ENCODE measurements around the gene CLCN7. TPM values are rescaled to one million over a fixed set of nuclear protein-coding genes. Genes with fewer than 3 reads are reported as not detected.

Gene CLCN7
- total RNA-seq, 6 donors from 2014 or later = 78.0 to 463 (median 147) TPM

DNA sequence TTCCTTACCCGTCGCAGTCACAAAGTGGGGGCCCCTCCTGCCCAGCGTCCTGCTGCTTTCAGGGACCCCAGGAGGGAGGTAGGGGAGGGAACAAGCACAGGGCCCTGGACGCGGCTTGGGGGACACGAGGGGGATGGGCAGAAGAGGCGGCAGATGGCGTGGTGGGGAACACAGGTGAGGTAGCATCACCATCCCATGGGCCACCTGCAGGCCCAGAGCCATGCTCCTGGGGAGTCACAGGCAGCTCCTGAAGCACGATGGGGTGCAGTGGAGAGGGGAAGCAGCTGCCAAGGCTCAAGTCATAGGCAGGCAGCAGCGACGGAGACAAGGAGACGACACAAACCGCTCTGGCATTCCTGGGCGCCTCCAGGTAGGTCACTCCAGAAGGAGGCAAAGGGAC lies 71.1 kb downstream of the CLCN7 start:
- WGBS, 2 donors = 89 to 95% methylated on average over 14 of the region's 14 CpGs
- H3K4me3 ChIP-seq = no peak overlapping the region
- DNase-seq = no peak
- H3K9me3 ChIP-seq = no peaks in the 10 kb centered on the region
- H3K36me3 ChIP-seq = peaks cover 30 to 68% (median 49%) of the 10 kb centered on the region in 4 donors
- no peak overlapping the region for H3K27ac ChIP-seq
- H3K4me1 ChIP-seq = peaks cover 10 to 12% (median 12%) of the 10 kb centered on the region in 4 donors
- ATAC-seq (ENCODE audit: low FRiP score in 2 of 2) = no peak
- TF ChIP-seq, protein P1, sequence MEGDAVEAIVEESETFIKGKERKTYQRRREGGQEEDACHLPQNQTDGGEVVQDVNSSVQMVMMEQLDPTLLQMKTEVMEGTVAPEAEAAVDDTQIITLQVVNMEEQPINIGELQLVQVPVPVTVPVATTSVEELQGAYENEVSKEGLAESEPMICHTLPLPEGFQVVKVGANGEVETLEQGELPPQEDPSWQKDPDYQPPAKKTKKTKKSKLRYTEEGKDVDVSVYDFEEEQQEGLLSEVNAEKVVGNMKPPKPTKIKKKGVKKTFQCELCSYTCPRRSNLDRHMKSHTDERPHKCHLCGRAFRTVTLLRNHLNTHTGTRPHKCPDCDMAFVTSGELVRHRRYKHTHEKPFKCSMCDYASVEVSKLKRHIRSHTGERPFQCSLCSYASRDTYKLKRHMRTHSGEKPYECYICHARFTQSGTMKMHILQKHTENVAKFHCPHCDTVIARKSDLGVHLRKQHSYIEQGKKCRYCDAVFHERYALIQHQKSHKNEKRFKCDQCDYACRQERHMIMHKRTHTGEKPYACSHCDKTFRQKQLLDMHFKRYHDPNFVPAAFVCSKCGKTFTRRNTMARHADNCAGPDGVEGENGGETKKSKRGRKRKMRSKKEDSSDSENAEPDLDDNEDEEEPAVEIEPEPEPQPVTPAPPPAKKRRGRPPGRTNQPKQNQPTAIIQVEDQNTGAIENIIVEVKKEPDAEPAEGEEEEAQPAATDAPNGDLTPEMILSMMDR (IDR thresholded peaks at IDR 0.05) = no peak
- no peak for TF ChIP-seq EP300 (IDR thresholded peaks at IDR 0.05)
- TF ChIP-seq POLR2A (IDR thresholded peaks at IDR 0.05) = no peak
- no peak for TF ChIP-seq POLR2AphosphoS5 (IDR thresholded peaks at IDR 0.05)
- no peaks in the 10 kb centered on the region for H3K27me3 ChIP-seq

DNA sequence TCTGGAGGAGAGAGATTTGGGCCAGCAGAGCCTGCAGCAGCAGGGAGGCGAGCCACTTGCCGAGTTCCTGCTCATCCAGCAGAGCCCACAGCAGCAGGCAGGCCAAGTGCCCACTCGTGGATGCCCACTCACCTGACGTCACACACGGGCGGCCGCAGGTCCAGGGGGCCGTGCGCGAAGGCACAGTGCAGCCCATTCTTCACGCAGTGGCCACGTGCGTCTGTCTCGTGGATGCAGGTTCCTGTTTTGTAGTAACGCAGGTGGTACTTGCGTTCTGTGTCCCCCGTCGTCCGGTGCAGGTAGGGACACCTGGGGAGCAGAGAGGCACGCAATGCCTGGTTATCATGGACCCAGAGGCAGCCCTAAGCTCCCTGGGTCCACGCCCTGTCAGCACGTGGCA lies 71.8 kb downstream of the CLCN7 start:
- Histone ChIP-seq H3K4me3 (no peak overlapping the region), H3K27ac (no peak overlapping the region), H3K27me3 (no peaks in the 10 kb centered on the region), H3K9me3 (no peaks in the 10 kb centered on the region), H3K4me1 (peaks cover 5 to 6% (median 5%) of the 10 kb centered on the region in 4 donors), H3K36me3 (peaks cover 31 to 75% (median 56%) of the 10 kb centered on the region in 4 donors)
- ATAC-seq (ENCODE audit: low FRiP score in 2 of 2) = no peak
- WGBS, 2 donors = 93 to 96% methylated on average over 19 to 22 of the region's 22 CpGs
- TF ChIP-seq, protein P1 (IDR thresholded peaks at IDR 0.05) = no peak
- TF ChIP-seq EP300 (IDR thresholded peaks at IDR 0.05) = no peak
- no peak for TF ChIP-seq POLR2A (IDR thresholded peaks at IDR 0.05)
- no peak for TF ChIP-seq POLR2AphosphoS5 (IDR thresholded peaks at IDR 0.05)
- DNase-seq = peak in 1 of 2 donors; percentile 73

DNA sequence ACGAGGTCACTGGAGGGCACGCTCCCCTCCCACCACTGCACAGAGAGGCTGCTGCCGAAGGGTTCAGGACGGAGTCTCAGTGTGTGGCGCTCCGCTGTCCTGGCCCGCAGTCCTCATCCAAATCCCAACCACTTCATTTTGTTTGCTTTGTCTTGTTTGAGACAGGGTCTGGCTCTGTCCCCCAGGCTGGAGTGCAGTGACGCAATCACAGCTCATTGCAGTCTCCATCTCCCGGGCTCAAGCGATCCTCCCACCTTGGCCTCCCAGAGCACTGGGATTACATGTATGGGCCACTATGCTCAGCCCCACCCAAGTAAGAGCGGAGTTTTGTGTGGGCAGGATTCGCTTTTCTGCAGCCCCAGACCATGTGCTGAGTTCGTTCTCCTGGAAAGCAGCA lies 73.1 kb downstream of the CLCN7 start:
- Histone ChIP-seq H3K4me3 (no peak overlapping the region), H3K9me3 (no peaks in the 10 kb centered on the region), H3K36me3 (peaks cover 31 to 78% (median 59%) of the 10 kb centered on the region in 4 donors), H3K27me3 (no peaks in the 10 kb centered on the region), H3K4me1 (no peaks in the 10 kb centered on the region), H3K27ac (no peak overlapping the region)
- TF ChIP-seq, protein P1 (IDR thresholded peaks at IDR 0.05) = no peak
- TF ChIP-seq POLR2AphosphoS5 (IDR thresholded peaks at IDR 0.05) = no peak
- TF ChIP-seq POLR2A (IDR thresholded peaks at IDR 0.05) = no peak
- TF ChIP-seq EP300 (IDR thresholded peaks at IDR 0.05) = no peak
- 91 to 93% methylated on average over 13 of the region's 13 CpGs for WGBS, 2 donors
- DNase-seq (no peak), ATAC-seq (ENCODE audit: low FRiP score in 2 of 2) (no peak)

DNA sequence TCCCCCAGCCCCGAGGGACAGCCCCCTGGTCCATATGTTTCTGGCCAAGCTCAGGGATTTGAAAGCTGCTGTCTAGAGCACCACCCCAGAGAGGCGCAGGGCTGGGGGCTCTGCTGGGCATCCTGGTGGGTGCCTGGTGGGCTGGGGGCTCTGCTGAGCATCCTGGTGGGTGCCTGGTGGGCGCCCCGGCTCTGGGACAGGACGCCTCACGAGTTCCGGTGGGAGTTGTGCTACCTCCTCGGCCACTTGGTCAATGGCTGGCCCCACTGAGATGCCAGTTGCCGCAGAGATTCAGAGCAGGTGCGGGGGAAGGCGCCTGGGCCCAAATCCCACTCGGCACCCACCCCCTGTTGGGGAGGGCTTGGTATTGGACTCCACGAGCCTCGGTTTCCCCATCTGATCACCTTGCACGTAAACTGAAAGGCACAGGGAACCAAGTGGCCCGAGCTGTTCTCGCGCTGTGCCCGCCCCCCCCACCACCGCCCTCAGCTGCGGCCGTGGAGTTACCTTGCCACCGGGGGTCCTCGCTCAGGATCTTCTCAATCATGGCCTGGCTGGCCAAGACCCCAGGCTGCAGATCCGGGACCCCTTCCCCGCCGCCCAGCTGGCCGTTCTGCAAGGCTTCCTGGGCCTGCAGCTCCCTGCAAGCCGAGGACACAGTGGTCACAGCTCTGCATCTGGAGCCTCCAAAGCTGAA lies 73.6 kb downstream of the CLCN7 start:
- TF ChIP-seq POLR2A (IDR thresholded peaks at IDR 0.05) = no peak
- TF ChIP-seq EP300 (IDR thresholded peaks at IDR 0.05) = no peak
- TF ChIP-seq, protein P1 (IDR thresholded peaks at IDR 0.05) = no peak
- no peak for TF ChIP-seq POLR2AphosphoS5 (IDR thresholded peaks at IDR 0.05)
- no peaks in the 10 kb centered on the region for H3K9me3 ChIP-seq
- 93 to 94% methylated on average over 7 to 29 of the region's 29 CpGs for WGBS, 2 donors
- no peak overlapping the region for H3K27ac ChIP-seq
- H3K36me3 ChIP-seq = peaks cover 31 to 79% (median 58%) of the 10 kb centered on the region in 4 donors
- H3K27me3 ChIP-seq = no peaks in the 10 kb centered on the region
- H3K4me3 ChIP-seq = no peak overlapping the region
- H3K4me1 ChIP-seq = no peaks in the 10 kb centered on the region
- DNase-seq = peak in 1 of 2 donors; percentile 62
- ATAC-seq (ENCODE audit: low FRiP score in 2 of 2) = no peak

Measured in upper lobe of left lung (tissue), 6 donors.